ENCODE results near the gene ITIH1.

ITIH1 gene

GRCh38 chr3:52830535-52831258 lies 53.3 kb downstream of the ITIH1 start, which contains the start of gene ITIH4:
Gene ITIH4 (minus strand): TSS chr3:52830672. CDS start chr3:52830642, 30 bp downstream.
- H3K36me3 Mint-ChIP-seq (ENCODE audit: low read depth) = no peaks in the 10 kb centered on the region

GRCh38 chr3:52831500-52832301 lies 54.3 kb downstream of the ITIH1 start:
- Mint-ChIP-seq H3K27me3 (no peaks in the 10 kb centered on the region), H3K36me3 (ENCODE audit: low read depth) (no peaks in the 10 kb centered on the region), H3K4me1 (ENCODE audit: low read depth) (peaks cover 5% of the 10 kb centered on the region), H3K9me3 (no peaks in the 10 kb centered on the region), H3K4me3 (no peak overlapping the region), H3K27ac (no peak overlapping the region)

More at GRCh38 chr3:52830535-52831258, 53.3 kb downstream of the ITIH1 start, which contains the start of gene ITIH4:
- Mint-ChIP-seq H3K27ac (no peak within 1 kb of the TSS), H3K9me3 (no peaks in the 10 kb centered on the region), H3K4me3 (no peak within 1 kb of the TSS), H3K4me1 (ENCODE audit: low read depth) (peaks cover 5% of the 10 kb centered on the region), H3K27me3 (no peaks in the 10 kb centered on the region)

GRCh38 chr3:52833202-52833601 lies 55.8 kb downstream of the ITIH1 start:
- Mint-ChIP-seq H3K4me1 (ENCODE audit: low read depth) (peaks cover 12% of the 10 kb centered on the region), H3K36me3 (ENCODE audit: low read depth) (peaks cover 5% of the 10 kb centered on the region), H3K27ac (no peak overlapping the region), H3K27me3 (no peaks in the 10 kb centered on the region), H3K4me3 (no peak overlapping the region), H3K9me3 (no peaks in the 10 kb centered on the region)

- Mint-ChIP-seq H3K4me1 (ENCODE audit: low read depth) (peaks cover 29% of the 10 kb centered on the region), H3K27ac (no peak within 1 kb of the TSS), H3K27me3 (no peaks in the 10 kb centered on the region), H3K36me3 (ENCODE audit: low read depth) (peaks cover 5% of the 10 kb centered on the region), H3K9me3 (no peaks in the 10 kb centered on the region), H3K4me3 (no peak within 1 kb of the TSS)
Measured at GRCh38 chr3:52834871-52835501, 57.6 kb downstream of the ITIH1 start, which contains the start of gene MUSTN1. Gene MUSTN1 (minus strand): TSS chr3:52835019. CDS start chr3:52834948, 71 bp downstream.

- no peak overlapping the region for H3K4me3 Mint-ChIP-seq
- peaks cover 31% of the 10 kb centered on the region for H3K4me1 Mint-ChIP-seq (ENCODE audit: low read depth)
- H3K27ac Mint-ChIP-seq = no peak overlapping the region
- H3K27me3 Mint-ChIP-seq = no peaks in the 10 kb centered on the region
- H3K36me3 Mint-ChIP-seq (ENCODE audit: low read depth) = peaks cover 5% of the 10 kb centered on the region
- no peaks in the 10 kb centered on the region for H3K9me3 Mint-ChIP-seq
Measured at GRCh38 chr3:52835766-52836470, 58.5 kb downstream of the ITIH1 start.

- peaks cover 27% of the 10 kb centered on the region for H3K4me1 Mint-ChIP-seq (ENCODE audit: low read depth)
- no peak overlapping the region for H3K4me3 Mint-ChIP-seq
- peaks cover 11% of the 10 kb centered on the region for H3K36me3 Mint-ChIP-seq (ENCODE audit: low read depth)
- H3K9me3 Mint-ChIP-seq = no peaks in the 10 kb centered on the region
- H3K27me3 Mint-ChIP-seq = no peaks in the 10 kb centered on the region
- no peak overlapping the region for H3K27ac Mint-ChIP-seq
Measured at GRCh38 chr3:52836471-52836845, 59.1 kb downstream of the ITIH1 start.

GRCh38 chr3:52836986-52837385 lies 59.6 kb downstream of the ITIH1 start:
- Mint-ChIP-seq H3K36me3 (ENCODE audit: low read depth) (peaks cover 16% of the 10 kb centered on the region), H3K27ac (no peak overlapping the region), H3K4me3 (no peak overlapping the region), H3K4me1 (ENCODE audit: low read depth) (peaks cover 27% of the 10 kb centered on the region), H3K27me3 (no peaks in the 10 kb centered on the region), H3K9me3 (no peaks in the 10 kb centered on the region)

GRCh38 chr3:52838561-52839267 lies 61.3 kb downstream of the ITIH1 start:
- H3K4me3 Mint-ChIP-seq = no peak overlapping the region
- H3K4me1 Mint-ChIP-seq (ENCODE audit: low read depth) = peaks cover 27% of the 10 kb centered on the region
- no peaks in the 10 kb centered on the region for H3K9me3 Mint-ChIP-seq
- H3K27me3 Mint-ChIP-seq = no peaks in the 10 kb centered on the region
- H3K36me3 Mint-ChIP-seq (ENCODE audit: low read depth) = peaks cover 23% of the 10 kb centered on the region
- no peak overlapping the region for H3K27ac Mint-ChIP-seq

- peaks cover 25% of the 10 kb centered on the region for H3K36me3 Mint-ChIP-seq (ENCODE audit: low read depth)
- peaks cover 27% of the 10 kb centered on the region for H3K4me1 Mint-ChIP-seq (ENCODE audit: low read depth)
- H3K9me3 Mint-ChIP-seq = no peaks in the 10 kb centered on the region
- no peaks in the 10 kb centered on the region for H3K27me3 Mint-ChIP-seq
- no peak overlapping the region for H3K4me3 Mint-ChIP-seq
- no peak overlapping the region for H3K27ac Mint-ChIP-seq
Measured at GRCh38 chr3:52839268-52839575, 61.8 kb downstream of the ITIH1 start.

- no peaks in the 10 kb centered on the region for H3K27me3 Mint-ChIP-seq
- H3K27ac Mint-ChIP-seq = no peak overlapping the region
- H3K4me3 Mint-ChIP-seq = no peak overlapping the region
- H3K36me3 Mint-ChIP-seq (ENCODE audit: low read depth) = peaks cover 30% of the 10 kb centered on the region
- peaks cover 27% of the 10 kb centered on the region for H3K4me1 Mint-ChIP-seq (ENCODE audit: low read depth)
- H3K9me3 Mint-ChIP-seq = no peaks in the 10 kb centered on the region
Measured at GRCh38 chr3:52839892-52840545, 62.6 kb downstream of the ITIH1 start.

- no peaks in the 10 kb centered on the region for H3K9me3 Mint-ChIP-seq
- H3K27ac Mint-ChIP-seq = no peak overlapping the region
- no peaks in the 10 kb centered on the region for H3K27me3 Mint-ChIP-seq
- peaks cover 30% of the 10 kb centered on the region for H3K36me3 Mint-ChIP-seq (ENCODE audit: low read depth)
- H3K4me3 Mint-ChIP-seq = no peak overlapping the region
- peaks cover 27% of the 10 kb centered on the region for H3K4me1 Mint-ChIP-seq (ENCODE audit: low read depth)
Measured at GRCh38 chr3:52841211-52841980, 64.0 kb downstream of the ITIH1 start.

Measured in stimulated activated naive CD8-positive, alpha-beta T cell treated with anti-CD3 and anti-CD28 coated beads, Interleukin-15, Interleukin-2, amounts not matched to agents 100 ng/mL and 50 ng/mL, for 24 hours (primary cell).